Measurements from ENCODE around the gene CASR.

- no peak for TF ChIP-seq CTCF (IDR thresholded peaks at IDR 0.05)
- TF ChIP-seq POLR2A (IDR thresholded peaks at IDR 0.05): no peak
These were observed 101.0 kb downstream of the CASR start for GRCh38 chr3:122284486-122284885.
